ENCODE measurements around the gene FOXA2. TPM values are rescaled to one million over a fixed set of nuclear protein-coding genes. Genes with fewer than 3 reads are reported as not detected.
"Not testable (repeated sequence)": the region's sequence is repeated elsewhere in the genome, so short reads cannot be mapped to it uniquely, and the experiment has no call there.

Gene FOXA2
- polyA plus RNA-seq, 1 donor: 8.2 TPM

GRCh38 chr20:22616551-22616950 is 32.2 kb upstream of the FOXA2 start:
- no peak for DNase-seq
- WGBS (ENCODE audit: insufficient coverage, low lambda C conversion rate): 73% methylated on average over 3 of the region's 3 CpGs
- Histone ChIP-seq H3K4me1 (ENCODE audit: control insufficient read depth, insufficient read depth, low read length) (no peaks in the 10 kb centered on the region), H3K9me3 (ENCODE audit: control insufficient read depth, low read depth, low read length) (no peaks in the 10 kb centered on the region), H3K27me3 (ENCODE audit: control insufficient read depth, insufficient read depth, low read length) (peaks cover 2% of the 10 kb centered on the region), H3K36me3 (ENCODE audit: control insufficient read depth, insufficient read depth, low read length) (no peaks in the 10 kb centered on the region), H3K27ac (ENCODE audit: low read length) (no peak overlapping the region), H3K4me3 (ENCODE audit: low read length) (no peak overlapping the region)

GRCh38 chr20:22615425-22615824 is 31.1 kb upstream of the FOXA2 start:
- Histone ChIP-seq H3K36me3 (ENCODE audit: control insufficient read depth, insufficient read depth, low read length) (no peaks in the 10 kb centered on the region), H3K4me1 (ENCODE audit: control insufficient read depth, insufficient read depth, low read length) (no peaks in the 10 kb centered on the region), H3K27ac (ENCODE audit: low read length) (no peak overlapping the region), H3K27me3 (ENCODE audit: control insufficient read depth, insufficient read depth, low read length) (peaks cover 2% of the 10 kb centered on the region), H3K4me3 (ENCODE audit: low read length) (no peak overlapping the region), H3K9me3 (ENCODE audit: control insufficient read depth, low read depth, low read length) (no peaks in the 10 kb centered on the region)
- DNase-seq: no peak
- WGBS (ENCODE audit: insufficient coverage, low lambda C conversion rate): no CpG with 5 or more reads among the region's 6 CpGs

- Histone ChIP-seq H3K4me3 (ENCODE audit: low read length) (no peak overlapping the region), H3K27ac (ENCODE audit: low read length) (no peak overlapping the region), H3K4me1 (ENCODE audit: control insufficient read depth, insufficient read depth, low read length) (no peaks in the 10 kb centered on the region), H3K36me3 (ENCODE audit: control insufficient read depth, insufficient read depth, low read length) (no peaks in the 10 kb centered on the region), H3K9me3 (ENCODE audit: control insufficient read depth, low read depth, low read length) (no peaks in the 10 kb centered on the region), H3K27me3 (ENCODE audit: control insufficient read depth, insufficient read depth, low read length) (peaks cover 10% of the 10 kb centered on the region)
- DNase-seq: no peak
These were observed 27.3 kb upstream of the FOXA2 start for GRCh38 chr20:22611636-22612035.

- no CpG with 5 or more reads among the region's 2 CpGs for WGBS (ENCODE audit: insufficient coverage, low lambda C conversion rate)
- no peak for DNase-seq
- Histone ChIP-seq H3K4me3 (ENCODE audit: low read length) (no peak overlapping the region), H3K36me3 (ENCODE audit: control insufficient read depth, insufficient read depth, low read length) (no peaks in the 10 kb centered on the region), H3K27ac (ENCODE audit: low read length) (no peak overlapping the region), H3K9me3 (ENCODE audit: control insufficient read depth, low read depth, low read length) (no peaks in the 10 kb centered on the region), H3K27me3 (ENCODE audit: control insufficient read depth, insufficient read depth, low read length) (peaks cover 12% of the 10 kb centered on the region), H3K4me1 (ENCODE audit: control insufficient read depth, insufficient read depth, low read length) (no peaks in the 10 kb centered on the region)
These were observed 23.3 kb upstream of the FOXA2 start for GRCh38 chr20:22607695-22608094.

DNA sequence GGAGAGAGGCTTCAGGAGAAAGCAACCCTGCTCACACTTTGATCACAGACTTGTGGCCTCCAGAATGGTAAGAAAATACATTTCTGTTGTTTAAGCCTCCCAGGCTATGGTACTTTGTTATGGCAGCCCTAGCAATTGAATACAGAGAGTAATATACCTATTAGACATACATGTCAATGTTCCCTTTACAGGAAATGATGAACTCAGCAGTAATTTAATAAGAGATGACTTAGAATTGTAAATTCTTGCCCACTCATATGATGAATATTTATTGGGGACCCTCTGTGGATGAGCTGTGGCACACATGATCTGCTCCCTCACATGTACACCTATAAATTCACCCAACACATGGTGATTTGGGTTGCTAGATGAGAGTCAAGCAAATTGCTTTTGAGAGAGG is 20.4 kb upstream of the FOXA2 start:
- H3K4me1 ChIP-seq (ENCODE audit: control insufficient read depth, insufficient read depth, low read length): no peaks in the 10 kb centered on the region
- H3K27me3 ChIP-seq (ENCODE audit: control insufficient read depth, insufficient read depth, low read length): peaks cover 23% of the 10 kb centered on the region
- H3K4me3 ChIP-seq (ENCODE audit: low read length): no peak overlapping the region
- H3K9me3 ChIP-seq (ENCODE audit: control insufficient read depth, low read depth, low read length): no peaks in the 10 kb centered on the region
- DNase-seq: no peak
- H3K27ac ChIP-seq (ENCODE audit: low read length): no peak overlapping the region
- H3K36me3 ChIP-seq (ENCODE audit: control insufficient read depth, insufficient read depth, low read length): no peaks in the 10 kb centered on the region

- no peaks in the 10 kb centered on the region for H3K4me1 ChIP-seq (ENCODE audit: control insufficient read depth, insufficient read depth, low read length)
- H3K36me3 ChIP-seq (ENCODE audit: control insufficient read depth, insufficient read depth, low read length): no peaks in the 10 kb centered on the region
- DNase-seq: no peak
- no peak overlapping the region for H3K27ac ChIP-seq (ENCODE audit: low read length)
- peaks cover 19% of the 10 kb centered on the region for H3K27me3 ChIP-seq (ENCODE audit: control insufficient read depth, insufficient read depth, low read length)
- H3K4me3 ChIP-seq (ENCODE audit: low read length): no peak overlapping the region
- no CpG with 5 or more reads among the region's 2 CpGs for WGBS (ENCODE audit: insufficient coverage, low lambda C conversion rate)
- no peaks in the 10 kb centered on the region for H3K9me3 ChIP-seq (ENCODE audit: control insufficient read depth, low read depth, low read length)
These were observed 17.2 kb upstream of the FOXA2 start for GRCh38 chr20:22601361-22602141.

- DNase-seq; H3K9me3 ChIP-seq (ENCODE audit: control insufficient read depth, low read depth, low read length); H3K36me3 ChIP-seq (ENCODE audit: control insufficient read depth, insufficient read depth, low read length); H3K4me3 ChIP-seq (ENCODE audit: low read length); H3K4me1 ChIP-seq (ENCODE audit: control insufficient read depth, insufficient read depth, low read length); H3K27ac ChIP-seq (ENCODE audit: low read length): not testable (repeated sequence)
- peaks cover 27% of the 10 kb centered on the region for H3K27me3 ChIP-seq (ENCODE audit: control insufficient read depth, insufficient read depth, low read length)
- WGBS (ENCODE audit: insufficient coverage, low lambda C conversion rate): 100% methylated on average over 1 of the region's 2 CpGs
These were observed 14.9 kb upstream of the FOXA2 start for GRCh38 chr20:22599258-22599657.

DNA sequence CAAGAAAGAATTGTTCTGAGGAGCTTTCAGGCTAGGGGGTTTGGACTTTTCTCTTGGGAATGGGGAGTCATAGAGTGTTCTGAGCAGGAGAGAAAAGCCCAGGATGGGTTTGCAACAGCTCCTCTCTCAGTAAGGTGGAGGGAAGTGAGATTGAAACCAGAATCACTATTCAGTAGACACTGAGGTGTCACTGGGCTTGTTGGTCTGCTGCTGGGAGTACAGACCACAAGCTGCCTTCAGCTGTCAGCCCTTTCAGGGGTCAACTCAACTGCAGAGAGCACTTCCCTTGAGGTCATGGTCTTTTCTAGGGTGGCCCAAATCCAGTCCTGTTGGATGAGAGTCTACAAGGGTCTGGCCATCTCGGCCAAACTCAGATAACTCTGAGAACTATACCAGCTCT is 12.9 kb upstream of the FOXA2 start:
- no CpG with 5 or more reads among the region's 1 CpG for WGBS (ENCODE audit: insufficient coverage, low lambda C conversion rate)

GRCh38 chr20:22590662-22591061 is 6.3 kb upstream of the FOXA2 start:
- Histone ChIP-seq H3K4me1 (ENCODE audit: control insufficient read depth, insufficient read depth, low read length) (no peaks in the 10 kb centered on the region), H3K27me3 (ENCODE audit: control insufficient read depth, insufficient read depth, low read length) (peaks cover 70% of the 10 kb centered on the region), H3K36me3 (ENCODE audit: control insufficient read depth, insufficient read depth, low read length) (no peaks in the 10 kb centered on the region), H3K27ac (ENCODE audit: low read length) (no peak overlapping the region), H3K9me3 (ENCODE audit: control insufficient read depth, low read depth, low read length) (peaks cover 7% of the 10 kb centered on the region), H3K4me3 (ENCODE audit: low read length) (no peak overlapping the region)
- WGBS (ENCODE audit: insufficient coverage, low lambda C conversion rate): no CpG with 5 or more reads among the region's 1 CpG
- no peak for DNase-seq

More for the DNA sequence above, 12.9 kb upstream of the FOXA2 start:
- no peak overlapping the region for H3K27ac ChIP-seq (ENCODE audit: low read length)
- no peak overlapping the region for H3K4me3 ChIP-seq (ENCODE audit: low read length)
- DNase-seq: no peak
- no peaks in the 10 kb centered on the region for H3K4me1 ChIP-seq (ENCODE audit: control insufficient read depth, insufficient read depth, low read length)
- H3K36me3 ChIP-seq (ENCODE audit: control insufficient read depth, insufficient read depth, low read length): no peaks in the 10 kb centered on the region
- H3K27me3 ChIP-seq (ENCODE audit: control insufficient read depth, insufficient read depth, low read length): peaks cover 33% of the 10 kb centered on the region
- no peaks in the 10 kb centered on the region for H3K9me3 ChIP-seq (ENCODE audit: control insufficient read depth, low read depth, low read length)

- peak overlapping the region; percentile 32 for H3K4me3 ChIP-seq (ENCODE audit: low read length)
- H3K9me3 ChIP-seq (ENCODE audit: control insufficient read depth, low read depth, low read length): peaks cover 10% of the 10 kb centered on the region
- no peaks in the 10 kb centered on the region for H3K36me3 ChIP-seq (ENCODE audit: control insufficient read depth, insufficient read depth, low read length)
- H3K27ac ChIP-seq (ENCODE audit: low read length): no peak overlapping the region
- peak; percentile 25 to 55 for DNase-seq
- no CpG with 5 or more reads among the region's 47 CpGs for WGBS (ENCODE audit: insufficient coverage, low lambda C conversion rate)
- peaks cover 4% of the 10 kb centered on the region for H3K4me1 ChIP-seq (ENCODE audit: control insufficient read depth, insufficient read depth, low read length)
- peaks cover 88% of the 10 kb centered on the region for H3K27me3 ChIP-seq (ENCODE audit: control insufficient read depth, insufficient read depth, low read length)
These were observed 2.4 kb upstream of the FOXA2 start for GRCh38 chr20:22586645-22587310.

Measured in large intestine (tissue), 3 donors.